ENCODE measurements around the gene USP8.

DNA sequence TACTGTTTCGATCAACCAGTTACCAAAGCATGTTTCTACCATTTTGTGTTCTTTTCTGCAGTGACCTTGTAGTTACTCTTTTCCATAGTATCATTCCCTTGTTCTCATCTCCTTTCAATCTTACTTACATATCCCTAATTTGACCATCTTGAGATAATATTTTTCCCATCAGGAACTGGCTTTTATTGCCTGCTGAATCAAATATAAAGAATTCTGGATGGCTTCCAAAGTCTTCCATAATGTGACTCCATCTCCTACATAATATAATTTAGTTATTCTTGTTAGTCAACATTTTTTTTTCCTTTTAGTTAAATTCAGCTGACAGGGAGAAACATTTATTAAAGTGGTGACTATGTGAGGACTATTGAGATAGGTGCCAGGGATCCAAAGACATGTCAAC lies 7.0 kb downstream of the USP8 start:
- TF ChIP-seq, protein P1, sequence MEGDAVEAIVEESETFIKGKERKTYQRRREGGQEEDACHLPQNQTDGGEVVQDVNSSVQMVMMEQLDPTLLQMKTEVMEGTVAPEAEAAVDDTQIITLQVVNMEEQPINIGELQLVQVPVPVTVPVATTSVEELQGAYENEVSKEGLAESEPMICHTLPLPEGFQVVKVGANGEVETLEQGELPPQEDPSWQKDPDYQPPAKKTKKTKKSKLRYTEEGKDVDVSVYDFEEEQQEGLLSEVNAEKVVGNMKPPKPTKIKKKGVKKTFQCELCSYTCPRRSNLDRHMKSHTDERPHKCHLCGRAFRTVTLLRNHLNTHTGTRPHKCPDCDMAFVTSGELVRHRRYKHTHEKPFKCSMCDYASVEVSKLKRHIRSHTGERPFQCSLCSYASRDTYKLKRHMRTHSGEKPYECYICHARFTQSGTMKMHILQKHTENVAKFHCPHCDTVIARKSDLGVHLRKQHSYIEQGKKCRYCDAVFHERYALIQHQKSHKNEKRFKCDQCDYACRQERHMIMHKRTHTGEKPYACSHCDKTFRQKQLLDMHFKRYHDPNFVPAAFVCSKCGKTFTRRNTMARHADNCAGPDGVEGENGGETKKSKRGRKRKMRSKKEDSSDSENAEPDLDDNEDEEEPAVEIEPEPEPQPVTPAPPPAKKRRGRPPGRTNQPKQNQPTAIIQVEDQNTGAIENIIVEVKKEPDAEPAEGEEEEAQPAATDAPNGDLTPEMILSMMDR (IDR thresholded peaks at IDR 0.05), result no peak
- TF ChIP-seq EP300 (IDR thresholded peaks at IDR 0.05), result no peak
- TF ChIP-seq POLR2A (IDR thresholded peaks at IDR 0.05), result no peak

Data from ovary (tissue), 3 donors.